ENCODE data around the gene SIK3.

Gene SIK3

GRCh38 chr11:117009905-117010605 is 88.2 kb downstream of the SIK3 start:
- no peak for DNase-seq (ENCODE audit: low read depth)

GRCh38 chr11:117005758-117006157 is 92.5 kb downstream of the SIK3 start:
- DNase-seq (ENCODE audit: low read depth) = no peak

- DNase-seq (ENCODE audit: low read depth) = no peak
Measured at GRCh38 chr11:117002639-117003299, 95.5 kb downstream of the SIK3 start.

- no peak for DNase-seq (ENCODE audit: low read depth)
Measured at GRCh38 chr11:117000014-117000737, 98.1 kb downstream of the SIK3 start.

GRCh38 chr11:116997071-116997470 is 101.2 kb downstream of the SIK3 start:
- no peak for DNase-seq (ENCODE audit: low read depth)

GRCh38 chr11:116994195-116994594 is 104.0 kb downstream of the SIK3 start:
- no peak for DNase-seq (ENCODE audit: low read depth)

- DNase-seq (ENCODE audit: low read depth) = no peak
Measured at GRCh38 chr11:116993599-116993998, 104.6 kb downstream of the SIK3 start.

- no peak for DNase-seq (ENCODE audit: low read depth)
Measured at GRCh38 chr11:116991491-116991890, 106.7 kb downstream of the SIK3 start.

GRCh38 chr11:116990811-116991210 is 107.4 kb downstream of the SIK3 start:
- no peak for DNase-seq (ENCODE audit: low read depth)

- DNase-seq (ENCODE audit: low read depth) = no peak
Measured at GRCh38 chr11:116990061-116990473, 108.2 kb downstream of the SIK3 start.

GRCh38 chr11:116989184-116989583 is 109.0 kb downstream of the SIK3 start:
- no peak for DNase-seq (ENCODE audit: low read depth)

- DNase-seq (ENCODE audit: low read depth) = no peak
Measured at GRCh38 chr11:116986521-116987105, 111.6 kb downstream of the SIK3 start.

GRCh38 chr11:116984589-116984988 is 113.6 kb downstream of the SIK3 start:
- no peak for DNase-seq (ENCODE audit: low read depth)

GRCh38 chr11:116984186-116984585 is 114.0 kb downstream of the SIK3 start:
- DNase-seq (ENCODE audit: low read depth) = no peak

GRCh38 chr11:116981266-116981885 is 116.9 kb downstream of the SIK3 start:
- no peak for DNase-seq (ENCODE audit: low read depth)

- DNase-seq (ENCODE audit: low read depth) = no peak
Measured at GRCh38 chr11:116980136-116980793, 118.0 kb downstream of the SIK3 start.

- DNase-seq (ENCODE audit: low read depth) = no peak
Measured at GRCh38 chr11:116976941-116977570, 121.2 kb downstream of the SIK3 start.

- DNase-seq (ENCODE audit: low read depth) = no peak
Measured at GRCh38 chr11:116975661-116976060, 122.6 kb downstream of the SIK3 start.

GRCh38 chr11:116973270-116973669 is 125.0 kb downstream of the SIK3 start:
- DNase-seq (ENCODE audit: low read depth) = no peak

- DNase-seq (ENCODE audit: low read depth) = no peak
Measured at GRCh38 chr11:116972691-116973090, 125.5 kb downstream of the SIK3 start.

All from activated gamma-delta T cell treated with anti-CD3 and anti-CD28 coated beads, Interleukin-2, amount 50 U/mL, for 16 hours (primary cell).